Measurements from ENCODE around the gene FOXS1. TPM values are rescaled to one million over a fixed set of nuclear protein-coding genes. Genes with fewer than 3 reads are reported as not detected.

FOXS1 gene
- total RNA-seq, 6 experiments from 2014 or later, result 0.15 to 0.31 TPM; not detected in 4

DNA sequence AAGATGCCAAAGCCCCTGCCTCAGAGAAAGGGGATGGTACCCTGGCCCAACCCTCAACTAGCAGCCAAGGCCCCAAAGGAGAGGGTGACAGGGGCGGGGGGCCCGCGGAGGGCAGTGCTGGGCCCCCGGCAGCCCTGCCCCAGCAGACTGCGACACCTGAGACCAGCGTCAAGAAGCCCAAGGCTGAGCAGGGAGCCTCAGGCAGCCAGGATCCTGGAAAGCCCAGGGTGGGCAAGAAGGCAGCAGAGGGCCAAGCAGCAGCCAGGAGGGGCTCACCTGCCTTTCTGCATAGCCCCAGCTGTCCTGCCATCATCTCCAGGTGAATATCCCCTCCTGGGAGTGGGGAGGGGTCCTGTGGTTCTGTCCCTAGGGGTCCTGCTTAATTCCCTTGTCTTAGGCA lies 25.2 kb downstream of the FOXS1 start:
- ATAC-seq (no peak), DNase-seq (no peak)
- Histone ChIP-seq H3K36me3 (no peaks in the 10 kb centered on the region), H3K27ac (no peak overlapping the region), H3K27me3 (no peaks in the 10 kb centered on the region), H3K9me3 (no peaks in the 10 kb centered on the region), H3K4me1 (peaks cover 0 to 3% (median 0%) of the 10 kb centered on the region in 4 donors), H3K4me3 (no peak overlapping the region)
- WGBS (ENCODE audit: insufficient coverage, low coverage, low lambda C conversion rate, missing lambda C conversion rate), result no CpG with 5 or more reads among the region's 6 CpGs
- intact Hi-C loops (cut with DNase I), result loop anchor here in 1 of 2 donors (5.0 kb wide), 1 partner anchor 207 kb away; no protein-coding TSS in a partner anchor
- no peak for TF ChIP-seq CTCF (IDR thresholded peaks at IDR 0.05)
- TF ChIP-seq POLR2A (IDR thresholded peaks at IDR 0.05), result no peak

- Histone ChIP-seq H3K27ac (no peak within 1 kb of the TSS), H3K36me3 (no peaks in the 10 kb centered on the region), H3K4me3 (no peak within 1 kb of the TSS), H3K4me1 (peaks cover 0 to 3% (median 0%) of the 10 kb centered on the region in 4 donors), H3K9me3 (no peaks in the 10 kb centered on the region), H3K27me3 (no peaks in the 10 kb centered on the region)
- TF ChIP-seq POLR2A (IDR thresholded peaks at IDR 0.05), result no peak
- no peak for TF ChIP-seq CTCF (IDR thresholded peaks at IDR 0.05)
- ATAC-seq (no peak), DNase-seq (no peak)
- WGBS (ENCODE audit: insufficient coverage, low coverage, low lambda C conversion rate, missing lambda C conversion rate), result 80% methylated on average over 10 of the region's 16 CpGs
- intact Hi-C loops (cut with DNase I), result no loop called here
These were observed 26.2 kb downstream of the FOXS1 start, which contains the start of gene MYLK2 for GRCh38 chr20:31819083-31819784. TSS of gene MYLK2 (plus strand) at chr20:31819356. CDS start at chr20:31819581, 225 bp downstream.

- Histone ChIP-seq H3K4me1 (peaks cover 0 to 3% (median 0%) of the 10 kb centered on the region in 4 donors), H3K4me3 (no peak overlapping the region), H3K9me3 (no peaks in the 10 kb centered on the region), H3K36me3 (no peaks in the 10 kb centered on the region), H3K27ac (no peak overlapping the region), H3K27me3 (no peaks in the 10 kb centered on the region)
- DNase-seq (no peak), ATAC-seq (no peak)
- TF ChIP-seq CTCF (IDR thresholded peaks at IDR 0.05) (no peak), POLR2A (IDR thresholded peaks at IDR 0.05) (no peak)
- 100% methylated on average over 4 of the region's 8 CpGs for WGBS (ENCODE audit: insufficient coverage, low coverage, low lambda C conversion rate, missing lambda C conversion rate)
- intact Hi-C loops (cut with DNase I), result no loop called here
These were observed 27.0 kb downstream of the FOXS1 start for GRCh38 chr20:31818376-31818908.

DNA sequence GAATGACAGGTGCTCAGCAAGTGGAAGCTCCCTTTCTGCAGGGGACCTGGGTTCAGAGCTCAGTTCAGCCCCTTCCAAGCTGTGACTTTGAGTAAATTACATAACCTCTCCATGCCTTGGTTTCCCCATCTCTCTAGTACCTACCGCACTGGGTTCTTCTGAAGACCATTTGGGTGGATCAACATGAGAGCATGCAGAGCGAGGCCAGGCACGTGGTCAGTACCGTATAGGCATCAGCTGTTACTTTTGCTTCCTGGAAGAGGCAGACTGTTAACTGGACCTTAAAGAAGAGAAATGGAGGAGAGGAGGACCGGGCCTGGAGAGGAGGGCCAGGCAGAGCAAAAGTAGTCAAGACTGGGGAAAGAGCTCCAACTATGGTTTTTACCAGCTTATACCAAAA lies 27.9 kb downstream of the FOXS1 start:
- ATAC-seq (no peak), DNase-seq (no peak)
- WGBS (ENCODE audit: insufficient coverage, low coverage, low lambda C conversion rate, missing lambda C conversion rate), result 93% methylated on average over 5 of the region's 5 CpGs

More for the DNA sequence above, 27.9 kb downstream of the FOXS1 start:
- Histone ChIP-seq H3K4me3 (no peak overlapping the region), H3K27ac (no peak overlapping the region), H3K9me3 (no peaks in the 10 kb centered on the region), H3K36me3 (no peaks in the 10 kb centered on the region), H3K4me1 (peaks cover 0 to under 1% (median 0%) of the 10 kb centered on the region in 4 donors), H3K27me3 (no peaks in the 10 kb centered on the region)
- intact Hi-C loops (cut with DNase I), result no loop called here
- TF ChIP-seq POLR2A (IDR thresholded peaks at IDR 0.05) (no peak), CTCF (IDR thresholded peaks at IDR 0.05) (no peak)

Measured in right lobe of liver (tissue), 6 donors.